ENCODE data around the gene MFGE8.

DNA sequence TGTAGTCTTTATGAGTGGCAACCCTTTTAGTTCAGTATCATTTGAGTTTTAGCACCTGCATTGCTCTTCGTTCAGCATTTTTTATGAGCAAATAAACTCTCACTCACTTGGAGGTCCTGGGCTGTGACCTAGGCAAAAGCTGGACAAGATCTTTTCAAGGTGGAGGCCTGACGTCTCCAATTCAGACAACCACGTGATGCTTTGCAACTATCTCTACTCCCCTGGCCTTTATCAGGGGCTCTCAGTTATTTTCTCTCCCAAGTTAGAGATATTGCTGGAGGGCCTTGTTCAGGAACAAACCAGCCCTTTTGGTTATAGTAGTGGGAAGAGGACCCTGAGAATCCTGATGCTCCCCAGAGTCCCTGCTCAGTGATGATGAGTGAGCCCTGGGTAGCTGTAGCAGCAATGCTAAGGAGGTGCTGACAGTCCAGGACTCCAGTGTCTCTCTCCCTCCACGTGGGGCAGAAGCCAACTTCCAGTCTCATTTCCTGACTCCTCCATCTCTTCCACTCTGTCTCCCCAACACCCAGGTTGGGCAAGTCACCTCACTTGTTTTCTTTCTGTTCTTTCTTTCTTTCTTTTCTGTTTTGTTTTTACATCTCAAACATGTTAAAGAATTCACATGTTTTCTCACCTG, 48.2 kb downstream of the MFGE8 start:
- TF ChIP-seq FOXM1 (IDR thresholded peaks at IDR 0.05; ENCODE audit: borderline replicate concordance) (no peak), FOXA1 (IDR thresholded peaks at IDR 0.05) (no peak), SUZ12 (IDR thresholded peaks at IDR 0.05) (no peak), NFRKB (IDR thresholded peaks at IDR 0.05) (no peak), SP1 (IDR thresholded peaks at IDR 0.05) (no peak)
